Keratinocyte (primary cell): Measurements from ENCODE around the gene CNNM2.

ENCODE experiments used
- EZH2 ChIP-seq: IDR thresholded peaks from one replicate; pipeline ENCODE4 v1.6.1; 2012; ENCODE audit warnings: inconsistent platforms, mild to moderate bottlenecking, low read length, moderate library complexity
- TF ChIP-seq, protein P1 (sequence below), 3 experiments: IDR thresholded peaks in 1 of 3; conservative IDR thresholded peaks in 1 of 3; optimal IDR thresholded peaks in 1 of 3; 2 replicates in 2 of 3; 3 replicates in 1 of 3; pipeline versions ENCODE3 to v1.5.1; 2011; ENCODE audit warnings: low read length in 3 of 3, mild to moderate bottlenecking in 3 of 3, moderate library complexity in 2 of 3, control low read depth in 1 of 3, inconsistent platforms in 1 of 3; ENCODE audit not compliant: insufficient read depth in 2 of 3; ENCODE audit errors: extremely low read depth in 1 of 3

DNA sequence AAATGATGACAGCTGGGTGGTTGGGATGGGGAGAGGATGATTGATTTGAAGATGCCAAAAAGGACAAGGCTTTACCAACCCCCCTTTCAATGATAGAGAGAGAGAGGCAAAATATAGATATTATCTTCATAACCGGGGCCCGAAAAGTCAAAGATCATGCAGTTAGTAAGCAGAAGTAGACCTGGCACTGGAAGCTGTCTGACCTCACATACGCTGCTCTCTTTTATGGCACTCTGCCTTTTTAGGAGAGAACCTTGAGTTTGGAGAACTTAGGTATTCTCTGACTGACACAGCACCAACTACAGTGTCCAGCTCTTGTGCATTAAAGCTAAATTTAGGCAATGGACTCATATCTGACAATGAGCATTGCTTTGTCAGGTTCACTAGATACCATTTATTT, 30.7 kb downstream of the CNNM2 start:
- TF ChIP-seq, protein P1, sequence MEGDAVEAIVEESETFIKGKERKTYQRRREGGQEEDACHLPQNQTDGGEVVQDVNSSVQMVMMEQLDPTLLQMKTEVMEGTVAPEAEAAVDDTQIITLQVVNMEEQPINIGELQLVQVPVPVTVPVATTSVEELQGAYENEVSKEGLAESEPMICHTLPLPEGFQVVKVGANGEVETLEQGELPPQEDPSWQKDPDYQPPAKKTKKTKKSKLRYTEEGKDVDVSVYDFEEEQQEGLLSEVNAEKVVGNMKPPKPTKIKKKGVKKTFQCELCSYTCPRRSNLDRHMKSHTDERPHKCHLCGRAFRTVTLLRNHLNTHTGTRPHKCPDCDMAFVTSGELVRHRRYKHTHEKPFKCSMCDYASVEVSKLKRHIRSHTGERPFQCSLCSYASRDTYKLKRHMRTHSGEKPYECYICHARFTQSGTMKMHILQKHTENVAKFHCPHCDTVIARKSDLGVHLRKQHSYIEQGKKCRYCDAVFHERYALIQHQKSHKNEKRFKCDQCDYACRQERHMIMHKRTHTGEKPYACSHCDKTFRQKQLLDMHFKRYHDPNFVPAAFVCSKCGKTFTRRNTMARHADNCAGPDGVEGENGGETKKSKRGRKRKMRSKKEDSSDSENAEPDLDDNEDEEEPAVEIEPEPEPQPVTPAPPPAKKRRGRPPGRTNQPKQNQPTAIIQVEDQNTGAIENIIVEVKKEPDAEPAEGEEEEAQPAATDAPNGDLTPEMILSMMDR (optimal IDR thresholded peaks at IDR 0.05 in 1 of 3, IDR thresholded peaks at IDR 0.05 in 1 of 3, conservative IDR thresholded peaks at IDR 0.05 in 1 of 3; ENCODE audit: extremely low read depth in 1 of 3, insufficient read depth in 2 of 3, low read length in 3 of 3): no peak
- TF ChIP-seq EZH2: no peak
